ENCODE measurements around the gene ANKS6.

Gene ANKS6

DNA sequence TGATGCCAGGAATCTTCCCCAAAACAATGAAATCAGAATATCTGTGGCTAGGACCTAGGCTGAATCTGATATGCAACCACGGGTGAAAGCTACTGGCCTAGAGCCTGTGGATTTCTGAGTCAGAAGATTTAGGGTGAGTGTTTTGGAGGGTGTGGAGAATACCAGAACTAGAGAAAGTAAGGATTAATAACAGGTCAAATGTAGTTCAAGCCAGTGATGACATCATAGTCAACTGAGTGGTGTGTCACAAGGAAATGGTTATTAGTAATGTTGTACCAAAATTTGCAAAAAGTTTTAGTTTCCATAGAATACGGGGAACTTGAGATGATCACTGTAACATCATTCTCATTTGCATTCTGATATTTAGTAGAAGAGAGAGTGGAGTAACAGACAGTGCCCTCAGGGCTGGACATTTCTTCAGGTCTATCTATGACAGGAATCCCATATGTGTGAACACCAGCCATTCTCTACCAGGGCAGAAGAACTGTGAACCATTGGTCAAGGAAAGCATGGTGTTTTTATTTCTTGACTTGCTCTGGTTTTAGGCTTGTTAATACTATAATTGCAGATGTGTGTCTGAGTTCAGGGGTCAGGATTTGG, 14.8 kb upstream of the ANKS6 start:
- no peak for DNase-seq

DNA sequence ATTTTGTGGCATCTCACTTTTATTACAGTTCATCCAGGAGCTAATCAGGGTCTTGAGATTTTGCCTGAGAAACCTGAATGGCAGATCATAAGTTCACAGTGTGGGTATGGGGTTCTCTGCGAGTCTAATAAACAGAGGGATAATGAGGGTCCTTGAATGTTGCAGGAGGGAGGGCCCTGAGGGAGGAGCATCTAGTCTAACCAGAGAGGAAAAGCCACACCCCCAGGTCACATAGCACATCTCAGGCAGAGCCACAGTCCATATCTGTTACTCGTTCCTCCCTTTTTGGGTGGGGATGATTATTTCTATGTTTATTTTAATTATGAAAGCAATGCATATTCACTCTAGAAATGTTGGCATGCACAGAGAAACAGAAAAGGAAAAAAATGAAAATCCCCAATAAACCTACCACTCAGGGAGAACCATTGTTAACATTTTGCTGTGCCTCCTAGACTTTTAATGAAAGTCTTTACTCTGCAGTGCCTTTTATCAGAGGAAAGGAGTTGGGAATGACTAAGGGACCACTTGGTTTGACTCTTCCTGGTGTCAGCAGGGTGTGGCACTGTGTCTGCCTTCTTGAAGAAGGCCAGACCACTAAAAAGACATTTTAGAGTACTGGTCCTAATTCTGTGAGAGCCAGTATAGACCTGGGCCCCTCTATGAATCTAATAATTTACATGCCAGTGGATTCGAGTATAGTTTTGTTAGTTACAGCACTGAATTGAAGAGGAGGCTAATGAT, 13.9 kb upstream of the ANKS6 start:
- no peak for DNase-seq

DNA sequence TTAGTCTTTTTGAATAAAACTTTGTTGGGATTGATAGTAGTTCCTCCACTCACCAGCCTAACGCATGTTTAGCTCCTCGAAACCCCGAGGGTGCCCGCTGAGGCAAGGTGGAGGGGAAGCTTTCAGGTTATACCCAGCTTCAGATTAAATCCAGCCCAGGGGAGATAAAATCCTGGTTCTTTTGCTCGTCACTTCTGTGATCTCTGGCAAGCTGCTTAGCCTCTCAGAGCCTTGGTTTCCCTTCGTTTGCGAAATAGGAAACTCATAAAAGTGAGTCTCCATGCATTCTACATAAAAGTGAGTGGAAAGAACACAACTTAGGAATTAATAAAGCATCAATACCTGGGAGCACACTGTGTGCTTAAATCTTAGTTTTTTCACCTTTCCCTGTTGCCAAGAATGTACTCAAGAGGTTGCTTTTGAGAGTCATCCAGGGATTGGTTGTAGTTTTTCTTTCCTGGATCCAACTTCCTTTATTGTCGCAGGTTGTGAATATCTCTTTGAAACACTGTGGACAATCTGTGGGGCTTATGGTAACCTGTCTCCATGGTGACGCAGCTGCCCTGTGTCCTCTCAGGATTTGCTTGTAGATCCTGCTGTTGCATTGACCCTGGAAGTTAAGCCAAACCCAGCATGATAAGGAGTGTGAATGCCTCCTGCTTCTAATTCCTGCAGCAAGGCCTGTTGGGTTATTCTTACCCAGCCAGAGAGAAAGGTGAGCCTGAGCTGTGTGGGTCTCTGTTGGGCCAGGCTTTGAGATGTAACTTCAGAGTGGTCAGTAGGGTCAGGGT, 13.2 kb upstream of the ANKS6 start:
- DNase-seq: no peak

DNA sequence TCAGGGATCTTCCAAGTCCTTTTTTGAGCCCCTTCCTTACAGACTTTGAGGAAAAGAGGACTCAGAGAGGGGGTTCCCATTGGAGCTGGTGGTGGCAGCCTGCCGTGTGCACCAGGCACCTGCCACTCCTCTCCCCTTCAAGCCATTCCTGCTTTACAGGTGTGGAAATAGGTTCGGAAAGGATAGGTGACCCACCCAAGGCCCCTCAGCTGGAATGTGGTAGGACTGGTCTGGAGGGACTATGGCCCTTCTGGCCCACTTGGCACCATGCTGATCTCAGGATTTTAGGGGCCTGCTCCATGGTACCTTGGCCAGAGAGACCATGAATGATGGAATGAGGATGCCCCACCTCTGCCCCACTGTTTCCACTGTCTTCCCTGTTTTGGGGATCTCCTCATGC, 12.5 kb upstream of the ANKS6 start:
- DNase-seq: no peak

DNA sequence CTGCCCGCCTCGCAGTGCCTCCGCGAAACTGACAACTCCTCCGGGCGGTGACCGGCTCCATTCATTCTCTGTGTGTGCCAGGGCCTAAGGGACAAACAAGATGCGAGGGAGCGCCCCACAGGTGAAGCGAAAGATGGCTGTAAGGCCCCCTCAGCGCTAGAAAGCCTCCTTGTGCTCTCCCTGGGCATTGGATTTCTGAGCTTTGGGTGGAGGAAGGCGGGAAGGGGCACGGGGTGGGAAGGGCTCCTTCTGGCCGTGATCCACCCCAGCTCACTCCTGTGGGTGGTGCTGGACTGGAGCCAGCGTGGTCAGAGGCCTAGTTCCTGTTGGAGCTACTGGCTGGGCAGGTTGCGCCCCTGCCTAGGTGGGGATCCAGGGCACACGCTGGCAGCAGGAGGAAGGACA, 12.1 kb upstream of the ANKS6 start:
- DNase-seq: no peak

DNA sequence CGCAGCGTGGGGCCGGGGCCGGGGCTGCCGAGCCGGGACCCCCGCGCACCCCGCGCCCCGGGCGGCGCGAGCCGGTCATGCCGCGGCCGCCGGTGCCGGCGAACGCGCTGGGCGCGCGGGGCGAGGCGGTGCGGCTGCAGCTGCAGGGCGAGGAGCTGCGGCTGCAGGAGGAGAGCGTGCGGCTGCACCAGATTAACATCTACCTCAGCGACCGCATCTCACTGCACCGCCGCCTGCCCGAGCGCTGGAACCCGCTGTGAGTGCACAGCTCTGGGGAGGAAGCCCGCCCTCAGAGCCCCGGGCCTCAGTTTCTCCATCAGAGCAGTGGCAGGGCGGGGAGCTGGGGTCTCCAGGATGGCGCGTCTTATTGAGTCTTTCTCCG, 11.4 kb upstream of the ANKS6 start:
- no peak for DNase-seq

DNA sequence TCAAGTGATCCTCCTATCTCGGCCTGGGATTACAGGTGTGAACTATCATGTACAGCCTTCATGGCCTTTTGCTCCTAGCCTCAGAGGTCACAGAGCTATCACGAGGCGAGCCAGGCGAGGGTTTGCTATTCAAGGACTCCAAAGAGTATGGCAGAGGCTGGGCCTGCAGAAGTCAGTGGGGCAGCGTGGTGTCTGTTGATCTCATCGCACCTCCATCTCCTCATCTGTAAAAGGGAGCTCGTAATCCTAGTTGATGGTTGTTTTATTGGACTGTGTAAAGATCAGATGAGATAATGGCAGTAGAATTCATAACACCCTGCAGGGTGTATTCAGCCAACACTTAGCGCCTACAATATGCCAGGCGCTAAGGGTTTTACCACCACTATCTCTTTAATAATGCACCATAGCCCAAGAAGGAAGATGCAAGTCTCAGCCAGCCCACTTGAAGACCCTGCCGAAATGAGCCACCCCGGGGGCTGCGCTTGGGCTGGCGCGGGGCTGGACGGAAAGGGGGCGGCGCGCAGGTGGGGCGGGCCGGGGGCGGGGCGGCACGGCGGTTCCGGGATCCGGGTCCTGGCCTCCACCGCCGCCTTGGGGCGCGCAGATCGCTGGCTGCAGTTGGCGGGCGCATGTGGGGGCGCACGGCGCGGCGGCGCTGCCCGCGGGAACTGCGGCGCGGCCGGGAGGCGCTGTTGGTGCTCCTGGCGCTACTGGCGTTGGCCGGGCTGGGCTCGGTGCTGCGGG, 10.9 kb upstream of the ANKS6 start, which contains the start of gene GALNT12:
GALNT12 (plus strand) TSS at position 601 of the 744 bp plus-strand sequence; CDS start at position 630, 29 bp downstream.
- DNase-seq: no peak

DNA sequence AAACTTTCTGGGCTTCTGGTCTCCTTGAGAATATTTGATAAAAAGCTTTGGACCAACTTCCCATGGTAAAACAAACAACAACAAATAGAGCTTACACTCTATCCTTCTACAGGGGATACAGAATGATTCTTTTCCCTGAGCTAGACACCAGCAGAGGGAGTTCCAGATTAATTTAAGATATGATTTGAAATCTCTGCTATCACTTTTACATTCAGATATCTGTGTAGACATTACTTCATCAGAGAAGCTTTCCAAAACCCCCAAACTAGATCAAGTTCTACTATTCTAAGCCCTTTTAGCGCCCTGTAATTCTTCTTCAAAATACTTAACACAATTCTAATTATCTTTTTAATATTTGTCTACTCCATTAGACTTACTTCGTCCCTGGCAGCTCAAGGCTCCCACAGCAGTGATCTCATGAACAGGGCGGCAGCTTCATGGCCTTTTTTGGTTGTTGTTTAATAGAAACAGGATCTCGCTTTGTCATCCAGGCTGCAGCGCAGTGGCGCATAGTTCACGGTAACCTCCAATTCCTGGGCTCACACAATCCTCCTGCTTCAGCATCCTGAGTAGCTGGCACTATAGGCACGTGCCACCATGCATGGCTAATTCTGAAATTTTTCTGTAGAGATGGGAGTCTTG, 10.2 kb upstream of the ANKS6 start:
- no peak for DNase-seq

DNA sequence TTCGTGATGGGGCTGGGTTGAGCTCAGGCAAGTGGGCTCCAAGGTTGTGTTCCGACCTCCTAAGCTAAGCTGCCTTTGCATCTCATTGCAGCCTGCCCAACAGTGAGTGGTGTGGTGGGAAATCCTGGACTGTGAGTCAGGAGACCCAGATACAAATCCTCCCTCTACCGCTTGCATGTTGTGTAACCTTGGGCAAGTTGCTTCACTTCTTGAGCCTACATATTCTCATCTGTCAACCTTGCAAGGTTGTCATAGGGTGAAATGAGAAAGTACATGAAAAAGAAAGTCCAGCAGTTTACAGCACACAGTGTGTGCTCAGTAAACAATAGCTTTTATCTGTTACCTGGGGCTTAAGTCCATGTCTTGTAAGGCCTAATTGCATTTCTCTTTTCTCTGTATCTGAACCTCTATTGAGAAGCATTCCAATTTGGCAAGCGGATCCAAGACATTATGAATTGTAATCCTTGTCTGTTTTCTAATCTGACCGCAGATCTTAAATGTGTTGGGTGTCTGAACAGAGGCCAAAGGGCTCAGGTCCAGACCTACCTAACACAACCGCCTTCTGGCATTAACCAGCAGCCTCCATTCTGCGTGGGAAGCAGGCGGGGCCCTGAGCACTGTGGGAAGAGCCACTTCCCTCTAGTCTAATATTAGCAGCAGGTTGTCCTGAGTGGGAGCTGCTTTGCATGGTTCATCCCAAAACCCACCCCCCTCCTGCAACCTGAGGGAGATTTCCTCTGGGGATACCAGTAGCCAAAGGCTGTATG, 9.3 kb upstream of the ANKS6 start:
- no peak for DNase-seq

DNA sequence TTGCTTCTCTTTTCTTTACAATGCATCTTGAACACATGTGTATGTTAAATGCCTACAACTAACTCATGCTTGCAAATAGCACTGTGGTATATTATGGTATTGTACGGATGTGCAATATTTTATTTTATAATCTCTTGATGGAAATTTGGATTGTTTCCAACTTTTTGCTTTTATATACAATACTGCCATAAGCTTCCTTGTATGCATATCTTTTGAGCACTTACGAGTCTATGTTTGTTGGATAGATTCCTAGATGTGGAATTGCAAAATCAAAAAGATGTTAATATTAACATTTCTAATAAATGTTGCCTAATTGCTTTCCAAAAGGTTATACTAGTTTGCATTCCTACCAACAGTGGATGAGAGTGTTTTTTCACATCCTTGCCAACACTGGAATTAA, 7.7 kb upstream of the ANKS6 start:
- no peak for DNase-seq

DNA sequence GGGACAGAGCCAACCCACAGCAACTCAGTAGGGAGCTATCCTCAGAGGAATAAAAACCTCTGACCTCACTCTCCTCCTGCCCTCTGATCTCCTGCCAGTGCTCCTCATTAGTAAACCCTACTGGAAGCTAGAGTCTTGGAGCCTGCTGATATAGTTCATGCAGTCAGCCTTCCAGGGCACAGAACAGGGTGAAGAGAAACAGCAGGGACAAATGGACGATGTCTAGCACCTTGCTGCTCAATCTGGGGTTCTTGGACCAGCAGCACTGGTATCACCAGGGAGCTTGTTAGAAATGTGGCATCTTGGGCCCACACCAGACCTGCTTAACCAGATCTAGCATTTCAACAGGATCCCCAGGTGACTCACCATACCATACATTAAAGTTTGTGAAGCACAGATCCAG, 5.6 kb upstream of the ANKS6 start:
- DNase-seq: no peak

DNA sequence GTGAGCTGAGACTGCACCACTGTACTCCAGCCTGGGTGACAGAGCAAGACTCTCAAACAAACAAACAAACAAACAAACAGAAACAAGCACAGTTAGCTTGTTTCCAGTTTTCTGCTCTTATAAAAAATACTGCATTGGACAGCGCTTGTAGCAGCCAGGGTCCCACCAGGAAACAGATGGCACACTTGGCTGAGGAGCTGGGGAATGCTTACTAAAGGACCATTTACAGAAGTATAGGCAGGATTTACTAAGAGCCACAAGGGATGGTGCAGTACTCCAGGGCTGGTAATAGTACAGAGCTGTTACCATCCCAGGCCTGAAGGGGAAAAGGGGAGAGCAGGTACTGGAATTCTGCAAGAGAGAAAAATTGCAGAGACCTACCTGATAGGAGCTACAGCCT, 5.2 kb upstream of the ANKS6 start:
- no peak for DNase-seq

DNA sequence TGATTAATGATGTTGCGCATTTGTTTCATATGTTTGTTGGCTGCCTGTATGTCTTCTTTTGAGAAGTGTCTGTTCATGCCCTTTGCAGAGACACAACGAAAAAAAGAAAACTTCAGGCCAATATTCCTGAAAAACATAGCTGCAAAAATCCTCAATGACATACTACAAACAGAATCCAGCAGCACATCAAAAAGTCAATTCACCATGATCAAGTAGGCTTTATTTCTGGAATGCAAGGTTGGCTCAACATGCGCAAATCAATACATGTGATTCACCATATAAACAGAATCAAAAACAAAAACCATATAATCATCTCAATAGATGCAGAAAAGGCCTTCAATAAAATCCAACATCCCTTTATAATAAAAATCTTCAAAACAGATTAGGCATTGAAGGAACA, 1.9 kb upstream of the ANKS6 start:
- DNase-seq: no peak

DNA sequence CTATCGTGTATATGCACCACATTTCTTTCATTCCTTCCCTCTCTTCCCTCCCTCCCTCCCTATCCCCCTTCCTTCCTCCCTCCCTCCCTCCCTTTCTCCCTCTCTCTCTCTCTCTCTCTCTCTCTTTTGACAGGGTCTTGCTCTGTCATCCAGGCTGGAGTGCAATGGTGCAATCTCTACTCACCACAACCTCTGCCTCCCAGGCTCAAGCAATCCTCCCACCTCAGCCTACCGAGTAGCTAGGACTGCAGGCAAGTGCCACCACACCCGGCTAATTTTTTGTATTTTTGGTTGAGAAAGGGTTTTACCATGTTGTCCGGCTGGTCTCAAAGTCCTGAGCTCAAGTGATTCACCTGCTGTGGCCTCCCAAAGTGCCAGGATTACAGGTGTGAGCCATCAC, 1.1 kb upstream of the ANKS6 start:
- DNase-seq: no peak

DNA sequence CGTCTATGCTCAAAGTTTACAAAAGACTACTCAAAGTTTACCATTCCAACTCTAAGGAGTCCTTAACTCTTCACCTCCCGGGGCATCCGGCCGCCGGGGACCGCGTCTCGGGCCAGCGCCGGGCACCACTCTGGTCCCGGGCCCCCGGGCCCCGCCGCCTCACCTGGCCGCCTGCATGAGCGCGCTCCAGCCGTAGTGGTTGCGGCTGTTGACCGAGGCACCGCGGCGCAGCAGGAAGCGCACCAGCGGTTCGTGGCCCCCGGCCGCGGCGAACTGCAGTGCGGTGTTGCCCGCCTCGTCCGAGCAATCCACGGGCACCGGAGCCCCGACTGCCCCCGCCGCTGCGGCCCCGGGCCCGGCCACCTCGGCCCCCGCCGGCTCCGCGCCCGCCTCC, 388 bp downstream of the ANKS6 start:
- no peak for DNase-seq

DNA sequence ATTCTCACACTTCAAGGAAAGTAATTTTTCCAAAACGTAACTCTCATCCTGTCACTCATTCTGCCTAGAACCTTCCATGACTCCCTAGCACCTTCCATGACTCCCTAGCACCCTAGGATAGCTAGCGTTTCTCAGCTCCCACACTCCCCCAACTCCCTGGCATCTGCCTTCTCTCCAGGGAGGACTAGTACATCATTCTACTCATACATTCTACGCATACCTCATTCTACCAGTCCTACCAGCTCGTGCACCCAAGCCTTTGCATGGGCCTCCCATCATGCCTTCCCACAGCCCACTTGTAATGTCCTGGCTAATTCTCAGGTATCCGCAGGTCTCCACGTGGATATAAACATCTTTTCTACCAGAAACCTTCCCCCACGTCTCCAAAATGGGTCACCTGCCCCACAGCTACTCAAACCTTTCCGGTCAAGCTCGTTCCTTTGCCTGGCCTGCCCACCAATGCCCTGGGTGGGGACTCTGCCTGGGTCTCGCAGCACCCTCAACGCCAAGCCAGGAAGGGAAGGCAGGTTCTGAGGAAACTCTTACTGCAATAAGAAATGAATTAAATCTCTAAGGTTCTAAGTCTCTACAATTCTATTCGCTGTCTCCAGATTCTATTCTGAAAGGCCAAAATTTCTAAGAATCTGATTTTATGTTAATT, 930 bp downstream of the ANKS6 start:
- DNase-seq: no peak

DNA sequence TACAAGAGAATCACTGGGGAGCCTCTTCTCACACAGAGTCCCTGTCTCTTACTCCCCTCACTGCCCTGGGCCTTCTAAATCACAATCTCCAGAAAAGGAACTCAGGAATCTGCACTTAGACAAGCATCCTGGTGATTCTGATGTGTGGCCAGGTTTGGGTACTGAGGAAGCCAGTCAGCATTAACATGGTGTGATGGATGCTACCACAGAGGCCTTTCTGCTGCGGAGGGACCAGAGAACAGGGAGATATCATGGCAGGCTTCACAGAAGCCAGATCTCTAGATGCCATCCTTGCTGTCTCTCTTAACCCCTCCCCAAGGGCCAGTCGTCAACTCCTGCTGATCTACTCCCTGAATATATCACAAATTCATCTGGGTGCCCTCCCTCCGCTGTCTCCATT, 1.6 kb downstream of the ANKS6 start:
- no peak for DNase-seq

DNA sequence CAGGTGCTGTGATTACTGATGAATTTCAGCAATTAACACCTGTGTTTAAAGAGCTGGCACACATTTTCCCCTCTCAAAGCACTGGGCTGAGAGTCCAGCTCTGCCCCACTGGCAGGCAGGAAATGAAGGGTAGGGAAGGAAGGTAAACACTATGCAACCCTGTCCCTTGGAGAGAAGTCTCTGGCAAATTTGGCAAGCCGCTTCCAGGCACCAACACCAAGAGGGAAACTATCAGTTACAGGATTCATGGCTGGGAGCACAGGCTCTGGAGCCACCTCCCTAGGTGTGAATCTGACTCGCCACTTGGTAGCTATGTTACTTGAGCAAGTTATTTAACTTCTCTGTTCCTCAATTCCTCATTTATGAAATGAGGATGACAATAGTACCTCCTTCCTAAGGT, 3.3 kb downstream of the ANKS6 start:
- peak; percentile 39 for DNase-seq

DNA sequence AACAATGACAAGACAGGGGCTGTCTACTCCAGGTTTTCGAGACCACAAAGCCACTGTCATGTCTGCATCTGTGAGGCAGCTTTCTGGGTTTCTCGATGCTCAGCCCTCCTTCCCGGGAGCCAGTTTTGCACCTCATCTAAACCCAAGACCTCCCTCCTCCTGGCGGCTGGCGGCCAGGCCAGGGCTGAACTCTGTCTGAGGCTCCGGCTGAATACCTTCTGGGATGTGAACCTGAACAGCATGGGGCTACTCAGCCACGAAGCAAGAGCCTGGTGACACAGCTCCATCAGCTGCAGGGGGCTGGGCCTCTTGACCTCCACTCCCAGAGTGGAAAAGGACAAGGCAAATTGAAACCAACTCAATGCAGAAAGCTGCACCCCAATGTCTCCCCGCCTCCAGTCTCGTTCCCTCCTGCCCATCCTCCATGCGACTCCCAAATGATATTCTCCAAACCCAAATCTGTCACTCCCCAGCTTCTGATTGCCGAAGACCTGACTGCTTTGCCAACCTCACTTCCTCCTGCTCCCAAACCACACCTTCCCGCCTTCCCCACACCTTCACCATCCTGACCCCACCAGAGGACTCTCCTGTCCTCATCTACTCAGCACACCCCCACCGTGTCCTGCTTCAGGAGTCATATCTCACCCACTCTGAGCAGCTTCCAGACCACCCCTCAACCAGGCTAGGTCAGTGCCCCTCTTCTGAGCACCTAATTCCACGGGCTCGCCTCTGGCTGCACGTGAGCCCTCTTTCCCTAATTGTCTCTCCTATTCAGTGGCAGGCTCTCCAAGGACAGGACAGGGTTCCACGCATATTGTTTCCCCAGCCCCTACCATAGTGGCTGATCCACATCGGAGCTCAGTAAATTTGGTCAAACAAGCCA, 4.5 kb downstream of the ANKS6 start:
- no peak for DNase-seq

DNA sequence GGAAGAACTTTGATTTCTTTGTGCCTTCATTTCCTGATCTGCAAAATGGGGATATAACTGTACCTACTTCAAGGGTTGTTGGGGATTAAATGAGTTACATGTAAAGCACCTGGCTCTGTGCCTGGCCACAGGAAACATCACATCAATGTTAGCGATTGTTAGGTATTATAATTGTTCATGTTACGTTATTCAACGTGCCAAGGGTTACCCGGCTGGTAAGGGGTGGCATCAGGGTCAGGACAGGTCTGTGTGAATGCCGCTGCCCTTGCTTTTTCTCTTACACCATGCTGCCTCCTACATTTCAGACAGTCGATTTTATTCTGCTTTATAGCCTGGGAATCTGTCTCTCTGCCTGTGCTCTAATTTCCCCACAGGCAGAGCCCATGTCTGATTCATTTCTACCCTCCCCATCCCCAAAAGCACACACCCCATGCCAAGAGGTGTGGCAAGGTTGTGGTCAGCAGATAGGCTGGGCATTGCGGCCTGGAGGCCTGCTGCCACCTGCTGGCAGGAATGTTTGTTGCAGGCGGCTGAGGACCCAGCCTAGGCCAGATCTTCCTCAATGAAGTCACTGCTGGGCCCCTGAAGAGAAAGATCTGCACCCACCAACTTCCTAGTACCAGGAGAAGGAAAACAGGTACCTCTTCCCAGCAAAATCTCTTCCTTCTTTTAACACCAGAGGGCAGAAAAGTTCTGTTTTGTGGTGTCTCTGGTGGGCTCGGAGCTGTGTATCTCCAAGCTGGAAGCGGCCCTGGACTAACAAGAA, 5.3 kb downstream of the ANKS6 start:
- no peak for DNase-seq
